NAMALWA (cell line): ENCODE results near the gene GNAL.

Experiments
- DNase-seq: peaks from one replicate; pipeline ENCODE4 v3.0.0-alpha.2; 2015; ENCODE audit warnings: low spot score

The GNAL gene

GRCh38 chr18:11726556-11726955, 37.5 kb downstream of the GNAL start:
- no peak for DNase-seq

GRCh38 chr18:11728249-11728648, 39.2 kb downstream of the GNAL start:
- DNase-seq: peak; percentile 45

GRCh38 chr18:11729556-11729955, 40.5 kb downstream of the GNAL start:
- DNase-seq: no peak

GRCh38 chr18:11733031-11733430, 44.0 kb downstream of the GNAL start:
- peak; percentile 75 for DNase-seq

DNA sequence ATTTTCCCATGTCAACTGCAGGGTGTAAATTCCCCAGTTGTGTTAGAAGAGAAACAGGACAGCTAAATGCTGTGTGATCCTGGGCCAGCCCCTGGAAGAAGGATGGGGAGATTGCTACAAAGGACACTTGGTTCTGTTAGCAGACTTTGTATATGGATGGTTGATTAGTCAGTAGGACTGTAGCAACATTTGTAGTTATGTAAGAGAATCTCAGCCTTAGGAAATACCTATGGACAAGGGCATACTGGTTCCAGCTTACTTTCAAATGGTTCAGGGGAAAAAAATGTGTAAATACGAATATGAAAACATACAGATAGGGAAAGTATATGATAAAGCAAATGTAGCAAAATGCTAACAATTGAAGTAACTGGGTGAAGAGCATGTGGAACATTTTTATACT, 47.6 kb downstream of the GNAL start:
- DNase-seq: no peak

DNA sequence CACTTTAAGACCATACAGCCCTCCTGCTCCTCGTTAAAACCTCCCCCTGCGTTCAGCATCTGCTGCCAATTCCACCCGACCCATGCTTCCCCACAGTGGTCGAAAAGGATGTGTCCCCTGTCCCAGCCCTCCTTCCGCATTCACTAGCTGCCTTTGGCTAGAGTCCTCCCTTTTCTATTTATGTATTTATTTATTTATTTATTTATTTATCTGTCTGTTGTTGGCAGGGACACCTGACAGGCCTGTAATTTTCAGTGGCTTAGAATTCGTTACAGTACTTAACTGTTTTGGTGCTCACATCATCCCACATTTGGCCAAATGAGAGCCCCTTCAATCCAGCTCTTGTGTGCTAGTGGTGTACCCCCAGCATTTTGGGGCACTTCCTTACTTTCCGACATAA, 50.8 kb downstream of the GNAL start:
- DNase-seq: no peak

DNA sequence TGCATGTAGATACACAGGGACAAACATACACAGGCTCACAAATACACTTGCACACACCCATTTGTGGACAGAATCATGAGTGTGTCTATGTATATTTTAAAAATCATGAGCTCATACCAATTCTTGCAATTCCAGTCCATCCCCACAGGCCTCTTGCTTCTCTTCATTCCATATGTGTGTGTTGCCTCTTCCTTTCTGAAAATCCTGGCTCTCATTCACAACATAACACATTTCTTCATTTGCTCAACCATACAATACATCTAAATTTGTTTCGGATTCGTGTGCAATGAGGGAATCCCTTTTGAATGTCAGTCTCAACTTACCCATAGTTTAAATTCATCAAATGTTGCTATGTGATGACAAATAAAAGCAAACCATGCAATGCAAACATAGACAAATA, 51.4 kb downstream of the GNAL start:
- no peak for DNase-seq

DNA sequence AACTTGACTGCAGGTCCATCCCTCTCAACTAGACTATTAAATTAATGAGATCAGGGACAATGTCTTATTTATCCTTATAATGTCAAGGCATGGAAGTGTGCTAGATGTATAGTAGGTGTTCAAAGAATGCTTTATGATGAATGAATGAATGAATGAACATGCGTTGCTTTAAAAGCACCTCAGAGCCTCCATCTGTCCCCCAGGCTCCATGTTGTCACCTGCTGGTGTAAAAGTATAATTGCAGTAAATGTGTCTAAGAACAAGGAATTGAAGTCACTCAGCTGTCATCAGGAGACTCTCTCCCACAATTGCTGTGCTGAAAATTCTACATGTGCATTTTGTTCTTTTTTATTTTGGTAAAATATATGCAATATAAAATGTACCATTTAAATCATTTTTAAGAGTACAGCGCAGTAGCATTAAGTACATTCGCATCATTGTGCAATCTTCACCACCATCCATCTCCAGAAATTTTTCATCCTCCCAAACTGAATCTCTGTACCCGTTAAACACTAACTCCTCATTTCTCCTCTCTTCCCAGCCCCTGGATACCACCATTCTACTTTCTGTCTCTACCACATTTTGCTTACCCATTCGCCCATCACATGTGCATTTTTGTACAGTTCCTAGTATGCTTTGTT, 52.6 kb downstream of the GNAL start:
- DNase-seq: peak; percentile 62

GRCh38 chr18:11745521-11745920, 56.5 kb downstream of the GNAL start:
- DNase-seq: no peak

DNA sequence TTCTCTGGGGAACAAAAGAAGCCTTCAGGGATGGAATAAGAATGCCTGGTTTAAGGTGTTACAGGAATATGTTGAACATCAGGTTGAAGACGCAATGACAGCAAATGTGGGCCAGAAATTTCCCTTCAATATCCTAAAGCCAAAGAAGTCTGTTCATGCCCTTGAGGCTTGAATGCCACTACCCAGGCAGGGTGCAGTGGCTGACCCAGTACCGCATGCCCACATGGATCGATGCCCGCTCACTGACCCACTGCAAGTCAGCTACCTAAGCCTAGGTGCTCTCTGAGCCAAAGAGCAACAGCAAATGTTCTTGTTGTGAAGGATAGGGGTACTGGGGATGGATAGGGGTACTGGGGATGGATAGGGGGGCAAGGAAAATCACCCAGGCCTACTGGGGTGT, 58.2 kb downstream of the GNAL start:
- no peak for DNase-seq

- DNase-seq: peak; percentile 7
Measured at GRCh38 chr18:11747731-11748130, 58.7 kb downstream of the GNAL start.

DNA sequence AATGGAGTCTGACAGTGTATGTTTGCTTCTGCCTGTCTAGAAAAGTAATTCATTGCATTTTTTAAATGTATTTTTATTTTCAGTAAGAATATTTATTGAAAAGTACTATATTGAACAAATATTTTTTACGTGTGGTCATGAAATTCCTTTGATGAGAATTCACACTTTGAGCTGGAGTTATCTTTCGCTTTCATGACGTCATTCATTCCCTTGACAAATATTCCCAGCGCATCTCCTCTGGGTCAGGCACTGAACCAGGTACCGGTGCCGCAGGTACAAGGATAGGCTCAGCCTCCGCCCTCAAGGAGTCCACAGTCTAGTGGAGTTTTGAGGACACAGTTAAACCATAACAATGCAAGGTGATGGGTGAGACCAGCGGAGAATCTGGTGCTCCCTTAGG, 60.2 kb downstream of the GNAL start:
- DNase-seq: no peak

DNA sequence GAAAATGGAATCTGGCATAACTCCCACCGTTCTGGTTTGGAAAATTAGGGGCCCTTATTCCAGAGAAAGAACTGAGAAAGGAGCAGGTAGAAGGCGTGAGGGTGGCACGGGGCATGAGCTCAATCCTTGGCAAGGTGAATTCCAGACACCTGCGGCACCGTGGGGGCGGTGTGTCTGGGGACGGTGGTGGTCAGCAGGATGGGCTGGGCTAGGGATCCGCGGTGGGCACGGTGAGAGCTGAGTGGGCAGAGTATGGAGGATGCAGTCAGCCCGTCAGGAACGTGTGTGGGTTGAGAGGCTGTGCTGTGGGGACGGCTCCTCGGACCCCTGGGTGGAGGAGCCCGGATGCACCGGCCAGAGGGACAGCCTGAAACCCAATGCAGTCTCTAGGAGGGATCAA, 61.1 kb downstream of the GNAL start:
- DNase-seq: no peak

- no peak for DNase-seq
Measured at GRCh38 chr18:11750581-11751310, 61.7 kb downstream of the GNAL start.

DNA sequence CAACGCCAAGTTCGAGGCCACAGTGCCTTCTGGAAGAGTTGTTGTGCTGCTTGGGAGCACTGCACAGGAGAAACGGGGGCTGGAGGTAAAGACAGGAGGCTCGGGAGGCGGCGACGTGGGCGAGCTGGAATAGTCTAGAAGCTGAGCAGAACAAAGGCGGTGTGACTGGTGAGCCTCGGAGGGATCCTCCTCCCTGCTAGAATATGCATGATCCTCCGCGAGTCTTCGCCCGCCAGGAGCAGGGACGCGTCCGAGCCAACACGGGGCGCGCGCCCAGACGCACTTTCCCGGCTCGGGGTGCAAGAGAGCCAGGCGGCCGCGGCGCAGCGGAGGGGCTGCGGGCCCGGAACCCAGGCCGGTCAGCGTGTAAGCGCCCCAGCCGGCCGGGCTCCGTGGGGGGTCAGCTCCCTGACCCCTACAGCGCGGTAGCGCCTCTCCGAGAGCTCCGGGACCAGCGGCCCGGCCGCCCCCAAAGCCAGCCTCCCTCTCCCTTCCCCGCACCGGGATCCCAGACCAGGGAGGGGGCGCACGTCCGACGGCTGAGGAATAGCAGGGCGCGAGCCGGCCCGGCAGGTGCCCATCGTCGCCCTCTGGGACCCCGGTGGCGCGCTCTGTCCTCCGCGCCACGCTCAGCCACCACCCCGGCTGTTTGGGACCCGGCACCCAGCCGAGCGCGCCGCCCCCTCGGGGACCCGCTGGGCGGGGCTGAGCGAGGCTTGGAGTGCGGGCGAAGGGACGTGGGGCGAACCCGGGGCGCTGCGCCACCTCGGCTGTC, 62.5 kb downstream of the GNAL start:
- DNase-seq: no peak

DNA sequence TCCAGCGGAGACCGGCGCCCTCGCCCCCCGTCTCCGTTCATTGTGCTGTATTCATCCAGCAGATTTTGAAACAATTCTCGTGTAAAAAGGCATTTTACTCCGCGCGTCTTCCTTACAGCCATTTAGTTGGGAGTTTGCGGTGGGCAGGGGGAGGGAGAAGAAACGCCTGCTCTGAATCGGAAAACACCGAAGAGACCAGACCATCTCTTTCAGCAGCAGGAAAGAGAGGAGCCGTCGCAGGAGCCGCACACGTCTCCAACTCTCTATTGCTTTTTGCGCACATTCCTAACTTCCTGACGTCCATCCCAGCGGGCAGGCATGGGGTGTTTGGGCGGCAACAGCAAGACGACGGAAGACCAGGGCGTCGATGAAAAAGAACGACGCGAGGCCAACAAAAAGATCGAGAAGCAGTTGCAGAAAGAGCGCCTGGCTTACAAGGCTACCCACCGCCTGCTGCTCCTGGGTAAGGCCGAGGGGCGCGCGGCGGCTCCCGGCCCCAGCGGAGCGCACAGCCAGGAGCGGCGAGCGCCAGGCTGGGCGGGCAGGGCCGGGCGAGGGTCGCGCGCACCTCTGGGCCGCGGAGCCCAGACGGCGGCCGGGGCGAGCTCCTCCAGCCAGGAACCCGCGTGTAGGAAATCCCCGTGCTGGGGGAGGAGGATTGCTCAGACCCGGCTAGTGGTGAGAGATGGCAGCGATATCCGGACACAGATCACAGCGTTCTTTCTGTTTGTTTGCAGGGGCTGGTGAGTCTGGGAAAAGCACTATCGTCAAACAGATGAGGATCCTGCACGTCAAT, 63.2 kb downstream of the GNAL start:
- DNase-seq: no peak

GRCh38 chr18:11754979-11755378, 65.9 kb downstream of the GNAL start:
- no peak for DNase-seq

- no peak for DNase-seq
Measured at GRCh38 chr18:11757084-11757590, 68.1 kb downstream of the GNAL start.

- no peak for DNase-seq
Measured at GRCh38 chr18:11759456-11759855, 70.4 kb downstream of the GNAL start.

- DNase-seq: no peak
Measured at GRCh38 chr18:11760498-11761167, 71.6 kb downstream of the GNAL start.

DNA sequence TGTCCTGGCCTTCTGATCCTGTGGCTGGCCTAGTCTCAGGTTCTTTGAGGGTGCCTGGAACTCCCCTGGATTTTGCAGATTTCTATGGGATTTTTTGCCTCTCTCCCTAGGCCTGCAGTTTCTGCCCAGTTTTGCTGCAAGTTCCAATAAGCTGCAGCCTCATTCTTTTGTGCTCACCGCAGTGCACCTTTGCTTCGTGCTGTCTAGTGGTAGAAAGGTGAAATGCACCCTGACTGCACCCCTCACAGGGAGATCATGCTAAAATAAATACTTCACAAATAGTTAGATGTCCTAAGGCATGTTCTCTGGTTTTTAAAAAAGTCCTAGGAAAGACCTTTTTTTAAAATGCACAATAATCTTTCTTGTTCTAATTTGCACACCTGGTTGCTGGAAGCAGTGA, 72.5 kb downstream of the GNAL start:
- DNase-seq: peak; percentile 28

- DNase-seq: no peak
Measured at GRCh38 chr18:11762429-11762828, 73.4 kb downstream of the GNAL start.
